ENCODE results near the gene CYP2W1. TPM values are rescaled to one million over a fixed set of nuclear protein-coding genes. Genes with fewer than 3 reads are reported as not detected.
"Not testable (repeated sequence)": the region's sequence is repeated elsewhere in the genome, so short reads cannot be mapped to it uniquely, and the experiment has no call there.

The CYP2W1 gene
- total RNA-seq, 2 donors from 2014 or later, result 3.1 to 4.0 TPM

DNA sequence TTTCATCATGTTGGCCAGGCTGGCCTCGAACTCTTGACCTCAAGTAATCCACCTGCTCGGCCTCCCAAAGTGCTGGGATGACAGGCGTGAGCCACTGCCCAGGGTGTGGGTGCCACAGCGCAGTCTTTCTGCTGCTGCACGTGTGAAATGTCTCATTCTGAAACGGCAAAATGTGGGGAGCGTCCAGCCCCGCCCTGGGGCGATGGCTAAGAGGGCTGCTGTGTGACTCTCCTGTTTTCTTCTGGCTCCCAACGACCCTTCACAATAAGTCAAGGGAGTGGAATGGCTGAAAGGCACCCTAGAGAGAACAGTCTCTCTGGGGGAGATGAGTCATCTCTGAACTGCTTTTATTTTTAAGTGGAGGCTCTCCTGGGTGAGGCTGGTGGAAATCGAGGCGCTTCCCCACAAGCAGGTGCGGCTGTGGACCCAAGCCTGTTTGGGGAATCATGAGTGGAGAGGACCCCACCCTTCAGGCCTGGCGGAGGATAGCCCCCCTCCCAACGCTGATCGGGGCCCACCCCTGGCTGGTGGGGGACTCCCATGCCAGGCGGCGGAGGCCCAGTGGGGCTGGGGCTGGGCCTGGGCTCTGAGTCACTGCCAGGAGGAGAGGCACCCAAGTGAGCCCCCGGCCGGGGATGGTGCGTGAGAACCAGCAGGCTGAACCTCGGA is 46.5 kb upstream of the CYP2W1 start:
- Histone ChIP-seq H3K27me3 (replicated peaks; ENCODE audit: insufficient read depth) (no peaks in the 10 kb centered on the region), H3K9me3 (no peaks in the 10 kb centered on the region), H3K36me3 (no peaks in the 10 kb centered on the region), H3K27ac (no peak overlapping the region), H3K4me1 (replicated peaks) (no peaks in the 10 kb centered on the region), H3K4me3 (no peak overlapping the region)
- no peak for DNase-seq (ENCODE audit: low spot score)
- TF ChIP-seq POLR2A (IDR thresholded peaks at IDR 0.05) (no peak), POLR2AphosphoS5 (IDR thresholded peaks at IDR 0.05) (no peak)
- TF ChIP-seq, protein P1, sequence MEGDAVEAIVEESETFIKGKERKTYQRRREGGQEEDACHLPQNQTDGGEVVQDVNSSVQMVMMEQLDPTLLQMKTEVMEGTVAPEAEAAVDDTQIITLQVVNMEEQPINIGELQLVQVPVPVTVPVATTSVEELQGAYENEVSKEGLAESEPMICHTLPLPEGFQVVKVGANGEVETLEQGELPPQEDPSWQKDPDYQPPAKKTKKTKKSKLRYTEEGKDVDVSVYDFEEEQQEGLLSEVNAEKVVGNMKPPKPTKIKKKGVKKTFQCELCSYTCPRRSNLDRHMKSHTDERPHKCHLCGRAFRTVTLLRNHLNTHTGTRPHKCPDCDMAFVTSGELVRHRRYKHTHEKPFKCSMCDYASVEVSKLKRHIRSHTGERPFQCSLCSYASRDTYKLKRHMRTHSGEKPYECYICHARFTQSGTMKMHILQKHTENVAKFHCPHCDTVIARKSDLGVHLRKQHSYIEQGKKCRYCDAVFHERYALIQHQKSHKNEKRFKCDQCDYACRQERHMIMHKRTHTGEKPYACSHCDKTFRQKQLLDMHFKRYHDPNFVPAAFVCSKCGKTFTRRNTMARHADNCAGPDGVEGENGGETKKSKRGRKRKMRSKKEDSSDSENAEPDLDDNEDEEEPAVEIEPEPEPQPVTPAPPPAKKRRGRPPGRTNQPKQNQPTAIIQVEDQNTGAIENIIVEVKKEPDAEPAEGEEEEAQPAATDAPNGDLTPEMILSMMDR (IDR thresholded peaks at IDR 0.05), result no peak
- WGBS, result 86% methylated on average over 20 of the region's 22 CpGs
- intact Hi-C loops (cut with DNase I), result no loop called here

DNA sequence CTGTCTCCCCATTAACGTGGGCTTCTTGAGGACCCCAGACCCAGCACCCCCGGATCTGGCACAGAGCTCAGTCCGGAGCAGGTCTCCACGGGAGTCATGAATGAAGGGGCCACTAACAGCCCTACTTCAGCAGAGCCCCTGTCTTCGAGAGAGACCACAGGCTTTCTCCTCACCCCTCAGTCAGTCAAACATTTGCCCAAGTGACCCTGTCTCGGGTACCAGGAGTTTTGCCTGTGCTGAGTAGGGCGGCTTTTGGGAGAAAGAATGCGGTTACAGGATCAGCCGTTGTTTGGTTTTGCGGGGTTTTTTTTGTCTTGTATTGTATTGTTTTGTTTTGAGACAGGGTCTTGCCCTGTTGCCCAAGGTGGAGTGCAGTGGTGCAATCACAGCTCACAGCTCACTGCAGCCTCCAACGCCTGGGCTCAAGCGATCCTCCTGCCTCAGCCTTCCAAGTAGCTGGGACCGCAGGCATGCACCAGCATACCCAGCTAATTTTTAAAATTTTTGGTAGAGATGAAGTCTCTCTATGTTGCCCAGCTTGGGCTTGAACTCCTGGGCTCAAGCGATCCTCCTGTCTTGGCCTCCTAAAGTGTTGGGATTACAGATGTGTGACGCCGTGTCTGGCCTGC is 45.0 kb upstream of the CYP2W1 start:
- Histone ChIP-seq H3K27ac (no peak overlapping the region), H3K9me3 (no peaks in the 10 kb centered on the region), H3K4me3 (no peak overlapping the region), H3K36me3 (no peaks in the 10 kb centered on the region), H3K4me1 (replicated peaks) (no peaks in the 10 kb centered on the region), H3K27me3 (replicated peaks; ENCODE audit: insufficient read depth) (no peaks in the 10 kb centered on the region)
- DNase-seq (ENCODE audit: low spot score), result no peak
- WGBS, result 90% methylated on average over 16 of the region's 16 CpGs
- intact Hi-C loops (cut with DNase I), result no loop called here
- TF ChIP-seq POLR2A (IDR thresholded peaks at IDR 0.05), result no peak

DNA sequence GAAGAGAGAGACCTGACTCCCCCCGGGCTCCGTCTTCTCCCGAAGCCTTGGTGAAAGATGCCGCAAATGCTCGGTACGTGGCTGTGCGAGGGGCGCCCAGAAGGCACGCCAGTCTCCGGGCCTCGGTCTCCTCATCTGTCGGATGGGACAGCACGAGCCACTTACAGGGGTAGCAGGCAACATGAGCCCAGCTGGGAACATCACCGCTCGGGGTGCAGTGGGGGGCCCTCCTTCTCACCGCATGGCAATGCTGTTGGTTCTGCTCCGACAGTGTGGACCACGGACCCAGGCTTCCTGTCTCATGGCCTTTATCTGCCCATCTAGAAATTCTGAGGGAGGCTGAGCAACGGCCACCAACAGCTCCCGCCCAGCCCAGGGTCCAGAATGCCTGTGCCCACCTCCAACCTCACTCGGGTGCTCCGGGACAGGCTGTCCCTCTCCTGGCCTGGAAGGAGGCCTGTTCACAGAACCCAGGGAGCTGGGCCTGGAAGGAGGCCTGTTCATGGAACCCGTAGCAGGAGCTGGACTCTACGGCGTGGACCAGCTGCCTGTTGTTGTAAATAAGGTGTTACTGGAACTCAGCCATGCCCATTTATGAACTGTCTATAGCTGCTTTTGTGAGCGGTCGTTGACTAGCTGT is 44.3 kb upstream of the CYP2W1 start:
- intact Hi-C loops (cut with DNase I), result no loop called here
- 97% methylated on average over 27 of the region's 27 CpGs for WGBS
- no peak overlapping the region for H3K4me3 ChIP-seq
- H3K27ac ChIP-seq, result no peak overlapping the region
- no peaks in the 10 kb centered on the region for H3K27me3 ChIP-seq (replicated peaks; ENCODE audit: insufficient read depth)
- no peaks in the 10 kb centered on the region for H3K4me1 ChIP-seq (replicated peaks)
- H3K36me3 ChIP-seq, result no peaks in the 10 kb centered on the region
- H3K9me3 ChIP-seq, result no peaks in the 10 kb centered on the region
- TF ChIP-seq POLR2AphosphoS5 (IDR thresholded peaks at IDR 0.05), result no peak
- TF ChIP-seq, protein P1 (IDR thresholded peaks at IDR 0.05), result no peak
- TF ChIP-seq POLR2A (IDR thresholded peaks at IDR 0.05), result no peak
- DNase-seq (ENCODE audit: low spot score), result no peak

DNA sequence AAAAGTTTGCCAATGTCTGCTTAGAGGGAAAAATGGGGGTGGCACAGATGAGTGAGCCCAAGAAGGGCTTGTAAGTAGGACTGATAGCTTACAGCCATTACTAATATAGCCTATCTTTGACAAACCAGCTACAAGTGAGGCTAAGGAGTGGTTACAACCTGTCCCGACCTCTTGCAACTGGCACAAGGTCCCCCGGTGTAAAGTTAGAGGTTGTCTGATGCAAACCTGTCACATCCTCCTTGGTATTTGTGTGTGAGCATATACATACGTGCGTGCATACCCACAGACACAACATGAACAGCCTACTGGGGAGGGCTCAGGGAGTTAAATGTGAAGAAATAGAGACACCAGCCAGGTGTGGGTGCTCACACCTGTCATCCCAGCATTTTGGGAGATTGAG is 43.1 kb upstream of the CYP2W1 start:
- no peak overlapping the region for H3K27ac ChIP-seq
- TF ChIP-seq POLR2AphosphoS5 (IDR thresholded peaks at IDR 0.05) (no peak), POLR2A (IDR thresholded peaks at IDR 0.05) (no peak)
- TF ChIP-seq, protein P1 (IDR thresholded peaks at IDR 0.05), result no peak
- 87% methylated on average over 4 of the region's 4 CpGs for WGBS
- no peaks in the 10 kb centered on the region for H3K36me3 ChIP-seq
- H3K4me1 ChIP-seq (replicated peaks), result no peaks in the 10 kb centered on the region
- no peak for DNase-seq (ENCODE audit: low spot score)
- no peaks in the 10 kb centered on the region for H3K9me3 ChIP-seq
- intact Hi-C loops (cut with DNase I), result no loop called here
- H3K27me3 ChIP-seq (replicated peaks; ENCODE audit: insufficient read depth), result no peaks in the 10 kb centered on the region
- H3K4me3 ChIP-seq, result no peak overlapping the region

DNA sequence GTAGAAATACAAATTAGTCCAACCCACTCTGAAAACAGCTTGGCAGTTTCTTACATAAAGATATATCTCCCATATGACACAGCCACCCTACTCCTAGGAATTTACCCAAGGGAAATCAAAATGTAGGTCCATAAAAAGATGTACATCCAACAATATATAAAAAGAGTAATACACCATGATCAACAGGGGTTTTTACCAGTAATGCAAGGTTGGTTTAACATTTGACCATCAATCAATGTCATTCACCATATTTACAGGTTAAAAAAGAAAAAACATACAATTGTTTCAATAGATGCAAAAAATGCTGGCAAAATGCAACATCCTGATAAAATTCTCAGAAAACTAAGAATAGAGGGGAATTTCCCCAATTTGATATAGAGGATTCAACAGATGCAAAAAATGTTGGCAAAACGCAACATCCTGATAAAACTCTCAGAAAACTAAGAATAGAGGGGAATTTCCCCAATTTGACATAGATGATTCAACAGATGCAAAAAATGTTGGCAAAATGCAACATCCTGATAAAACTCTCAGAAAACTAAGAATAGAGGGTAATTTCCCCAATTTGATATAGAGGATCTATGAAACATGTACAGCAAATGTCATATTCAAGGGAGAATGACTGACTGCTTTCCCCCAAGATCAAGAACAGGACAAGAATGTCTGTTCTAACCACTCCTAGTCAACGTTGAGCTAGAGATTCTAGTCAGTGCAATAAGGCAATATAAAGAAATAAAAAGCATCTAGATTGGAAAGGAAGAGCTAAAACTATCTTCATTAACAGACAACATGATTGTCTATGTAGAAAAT is 42.2 kb upstream of the CYP2W1 start:
- TF ChIP-seq POLR2AphosphoS5 (IDR thresholded peaks at IDR 0.05), result no peak
- TF ChIP-seq POLR2A (IDR thresholded peaks at IDR 0.05), result no peak
- TF ChIP-seq, protein P1 (IDR thresholded peaks at IDR 0.05), result no peak
- H3K36me3 ChIP-seq, result no peaks in the 10 kb centered on the region
- 49% methylated on average over 2 of the region's 2 CpGs for WGBS
- intact Hi-C loops (cut with DNase I), result no loop called here
- H3K9me3 ChIP-seq, result no peaks in the 10 kb centered on the region
- H3K27ac ChIP-seq, result no peak overlapping the region
- H3K27me3 ChIP-seq (replicated peaks; ENCODE audit: insufficient read depth), result no peaks in the 10 kb centered on the region
- no peaks in the 10 kb centered on the region for H3K4me1 ChIP-seq (replicated peaks)
- no peak overlapping the region for H3K4me3 ChIP-seq
- no peak for DNase-seq (ENCODE audit: low spot score)

DNA sequence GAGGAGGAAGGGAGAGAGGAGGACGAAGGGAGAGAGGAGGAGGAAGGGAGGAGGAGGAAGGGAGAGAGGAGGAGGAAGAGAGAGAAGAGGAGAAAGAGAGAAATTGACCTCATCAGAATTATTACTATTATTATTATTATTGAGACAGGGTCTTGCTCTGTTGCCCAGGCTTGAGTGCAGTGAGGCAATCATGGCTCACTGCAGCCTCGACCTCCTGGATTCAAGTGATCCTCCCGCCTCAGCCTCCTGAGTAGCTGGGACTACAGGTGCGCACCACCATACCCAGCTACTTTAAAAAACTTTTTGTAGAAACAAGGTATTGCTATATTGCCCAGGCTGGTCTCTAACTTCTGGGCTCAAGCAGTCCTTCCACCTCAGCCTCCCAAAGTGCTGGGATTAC is 39.2 kb upstream of the CYP2W1 start:
- 83% methylated on average over 4 of the region's 4 CpGs for WGBS
- H3K27ac ChIP-seq; H3K4me3 ChIP-seq; H3K9me3 ChIP-seq; H3K36me3 ChIP-seq; DNase-seq (ENCODE audit: low spot score); H3K4me1 ChIP-seq (replicated peaks); intact Hi-C loops (cut with DNase I); H3K27me3 ChIP-seq (replicated peaks; ENCODE audit: insufficient read depth): not testable (repeated sequence)

Measured in prostate gland (tissue), 2 donors.